GM18519 (cell line): ENCODE measurements around the gene TYW1.
"Not testable (repeated sequence)": the region's sequence is repeated elsewhere in the genome, so short reads cannot be mapped to it uniquely, and the experiment has no call there.

Experiments used
- ATAC-seq: cut with Tn5 transposase; IDR thresholded peaks from one replicate; pipeline ENCODE4 v1.9.1; 2021; ENCODE audit warnings: mild to moderate bottlenecking, moderate library complexity; ENCODE audit not compliant: unreplicated experiment, low FRiP score

The TYW1 gene

GRCh38 chr7:67114483-67115246, 118.0 kb downstream of the TYW1 start:
- not testable (repeated sequence) for ATAC-seq

GRCh38 chr7:67120491-67120890, 123.9 kb downstream of the TYW1 start:
- not testable (repeated sequence) for ATAC-seq

GRCh38 chr7:67128257-67128656, 131.6 kb downstream of the TYW1 start:
- ATAC-seq, result not testable (repeated sequence)

GRCh38 chr7:67130766-67131165, 134.1 kb downstream of the TYW1 start:
- ATAC-seq, result not testable (repeated sequence)

GRCh38 chr7:67134912-67135311, 138.3 kb downstream of the TYW1 start:
- ATAC-seq, result not testable (repeated sequence)

GRCh38 chr7:67135617-67136486, 139.2 kb downstream of the TYW1 start:
- not testable (repeated sequence) for ATAC-seq

- ATAC-seq, result not testable (repeated sequence)
Measured at GRCh38 chr7:67137489-67137888, 140.9 kb downstream of the TYW1 start.

- not testable (repeated sequence) for ATAC-seq
Measured at GRCh38 chr7:67139876-67140275, 143.2 kb downstream of the TYW1 start.

GRCh38 chr7:67141001-67141400, 144.4 kb downstream of the TYW1 start:
- ATAC-seq, result not testable (repeated sequence)

- not testable (repeated sequence) for ATAC-seq
Measured at GRCh38 chr7:67143091-67143786, 146.6 kb downstream of the TYW1 start.

- ATAC-seq, result not testable (repeated sequence)
Measured at GRCh38 chr7:67145581-67146193, 149.1 kb downstream of the TYW1 start.

- not testable (repeated sequence) for ATAC-seq
Measured at GRCh38 chr7:67149131-67149530, 152.5 kb downstream of the TYW1 start.

- ATAC-seq, result not testable (repeated sequence)
Measured at GRCh38 chr7:67154374-67154773, 157.7 kb downstream of the TYW1 start.

- not testable (repeated sequence) for ATAC-seq
Measured at GRCh38 chr7:67156064-67156463, 159.4 kb downstream of the TYW1 start.

- ATAC-seq, result peak; percentile 68
Measured at GRCh38 chr7:67163285-67163684, 166.7 kb downstream of the TYW1 start.

GRCh38 chr7:67171151-67171550, 174.5 kb downstream of the TYW1 start:
- not testable (repeated sequence) for ATAC-seq

- ATAC-seq, result not testable (repeated sequence)
Measured at GRCh38 chr7:67176730-67177129, 180.1 kb downstream of the TYW1 start.

GRCh38 chr7:67178915-67179688, 182.5 kb downstream of the TYW1 start:
- ATAC-seq, result not testable (repeated sequence)

- ATAC-seq, result not testable (repeated sequence)
Measured at GRCh38 chr7:67182956-67183750, 186.5 kb downstream of the TYW1 start.
